NCI-H146 treated with DMSO at 0.1 percent for 48 hours (cell line): ENCODE results near the gene CFAP126.
"Not testable (repeated sequence)": the region's sequence is repeated elsewhere in the genome, so short reads cannot be mapped to it uniquely, and the experiment has no call there.

Experiments
- DNase-seq: peaks from one replicate; lab custom pipeline; 2025; ENCODE audit not compliant: unreplicated experiment; lab: John Stamatoyannopoulos, UW

The CFAP126 gene

GRCh38 chr1:161367684-161368400 is at the start of gene CFAP126:
CFAP126 (minus strand) TSS chr1:161367876; CDS start chr1:161367868, 8 bp downstream.
- DNase-seq: peak; percentile 32

GRCh38 chr1:161413050-161413449 is 45.4 kb upstream of the CFAP126 start:
- not testable (repeated sequence) for DNase-seq

GRCh38 chr1:161410636-161410970 is 42.9 kb upstream of the CFAP126 start:
- DNase-seq: not testable (repeated sequence)

- DNase-seq: not testable (repeated sequence)
These were observed 42.4 kb upstream of the CFAP126 start for GRCh38 chr1:161409848-161410635.

GRCh38 chr1:161408429-161409052 is 40.9 kb upstream of the CFAP126 start:
- no peak for DNase-seq

- no peak for DNase-seq
These were observed 39.8 kb upstream of the CFAP126 start for GRCh38 chr1:161407451-161407985.

- not testable (repeated sequence) for DNase-seq
These were observed 38.9 kb upstream of the CFAP126 start for GRCh38 chr1:161406551-161406950.

GRCh38 chr1:161404051-161404597 is 36.4 kb upstream of the CFAP126 start:
- DNase-seq: no peak

- no peak for DNase-seq
These were observed 34.8 kb upstream of the CFAP126 start for GRCh38 chr1:161402446-161402845.

- peak; percentile 79 for DNase-seq
These were observed 31.8 kb upstream of the CFAP126 start for GRCh38 chr1:161399257-161399998.

GRCh38 chr1:161398900-161399256 is 31.2 kb upstream of the CFAP126 start:
- peak; percentile 59 for DNase-seq

- not testable (repeated sequence) for DNase-seq
These were observed 29.4 kb upstream of the CFAP126 start for GRCh38 chr1:161397038-161397437.

- DNase-seq: no peak
These were observed 25.5 kb upstream of the CFAP126 start for GRCh38 chr1:161393151-161393550.

GRCh38 chr1:161391611-161392010 is 23.9 kb upstream of the CFAP126 start:
- DNase-seq: no peak

GRCh38 chr1:161391136-161391535 is 23.5 kb upstream of the CFAP126 start:
- not testable (repeated sequence) for DNase-seq

GRCh38 chr1:161390559-161390858 is 22.8 kb upstream of the CFAP126 start:
- peak; percentile 13 for DNase-seq

GRCh38 chr1:161389691-161390558 is 22.2 kb upstream of the CFAP126 start:
- peak; percentile 80 for DNase-seq

- not testable (repeated sequence) for DNase-seq
These were observed 21.5 kb upstream of the CFAP126 start for GRCh38 chr1:161389158-161389557.

- no peak for DNase-seq
These were observed 21.0 kb upstream of the CFAP126 start for GRCh38 chr1:161388639-161389038.
